Fibroblast of mammary gland (primary cell): Measurements from ENCODE around the gene NXPE3.

Source experiments
- DNase-seq: peaks from one replicate; pipeline ENCODE4 v3.0.0-alpha.2; 2010; ENCODE audit warnings: low read depth
- H3K4me3 ChIP-seq: 2 replicates; pipeline ENCODE4 v1.5.1; 2011; ENCODE audit warnings: low read depth, mild to moderate bottlenecking, low read length, moderate library complexity; ENCODE audit not compliant: control insufficient read depth
- CTCF ChIP-seq: conservative IDR thresholded peaks from 2 replicates; pipeline ENCODE4 v1.5.1; 2011; ENCODE audit warnings: low read depth, low read length, inconsistent platforms; ENCODE audit not compliant: control insufficient read depth, insufficient read depth

NXPE3 gene

GRCh38 chr3:101812895-101813294, 33.9 kb downstream of the NXPE3 start:
- TF ChIP-seq CTCF: no peak
- DNase-seq: no peak
- no peak overlapping the region for H3K4me3 ChIP-seq

- peak; percentile 49 for DNase-seq
- peak; percentile 62 for TF ChIP-seq CTCF
- no peak overlapping the region for H3K4me3 ChIP-seq
Observed at GRCh38 chr3:101813817-101814440, 34.9 kb downstream of the NXPE3 start.

GRCh38 chr3:101814835-101815234, 35.8 kb downstream of the NXPE3 start:
- no peak for DNase-seq
- no peak for TF ChIP-seq CTCF
- no peak overlapping the region for H3K4me3 ChIP-seq

- no peak overlapping the region for H3K4me3 ChIP-seq
- no peak for DNase-seq
- TF ChIP-seq CTCF: no peak
Observed at GRCh38 chr3:101816215-101817149, 37.5 kb downstream of the NXPE3 start.

- TF ChIP-seq CTCF: no peak
- H3K4me3 ChIP-seq: no peak overlapping the region
- DNase-seq: no peak
Observed at GRCh38 chr3:101817992-101818391, 39.0 kb downstream of the NXPE3 start.

- H3K4me3 ChIP-seq: no peak overlapping the region
- TF ChIP-seq CTCF: no peak
- no peak for DNase-seq
Observed at GRCh38 chr3:101819649-101820206, 40.7 kb downstream of the NXPE3 start.
